Osteocyte (in vitro differentiated cells): ENCODE data around the gene AKAP13. TPM values are rescaled to one million over a fixed set of nuclear protein-coding genes. Genes with fewer than 3 reads are reported as not detected.
A peak's percentile ranks its signal among the peaks of the same experiment; 100 is the strongest.

Experiments
- DNase-seq: peaks from one replicate; pipeline ENCODE4 v3.0.0; 2021; ENCODE audit warnings: mixed read lengths; ENCODE audit not compliant: unreplicated experiment; ENCODE audit errors: extremely low spot score
- H3K27ac Mint-ChIP-seq: one replicate; pipeline ENCODE4 v1.8.0; 2021; ENCODE audit warnings: mild to moderate bottlenecking, mixed read lengths; ENCODE audit not compliant: unreplicated experiment
- H3K27me3 Mint-ChIP-seq: one replicate; pipeline ENCODE4 v1.8.0; 2021; ENCODE audit warnings: mixed read lengths; ENCODE audit not compliant: unreplicated experiment
- H3K36me3 Mint-ChIP-seq: one replicate; pipeline ENCODE4 v1.8.0; 2021; ENCODE audit warnings: mixed read lengths; ENCODE audit not compliant: unreplicated experiment
- H3K4me1 Mint-ChIP-seq: one replicate; pipeline ENCODE4 v1.8.0; 2021; ENCODE audit warnings: mixed read lengths; ENCODE audit not compliant: unreplicated experiment
- H3K4me3 Mint-ChIP-seq: one replicate; pipeline ENCODE4 v1.8.0; 2021; ENCODE audit warnings: mild to moderate bottlenecking, moderate library complexity, mixed read lengths; ENCODE audit not compliant: unreplicated experiment
- H3K9me3 Mint-ChIP-seq: one replicate; pipeline ENCODE4 v1.8.0; 2021; ENCODE audit warnings: mixed read lengths; ENCODE audit not compliant: unreplicated experiment
- CTCF ChIP-seq: fragments of 200-600 bp; sonication (generic); IDR thresholded peaks from 2 replicates; pipeline ENCODE4 v1.5.0; 2021; ENCODE audit warnings: antibody characterized with exemption, mild to moderate bottlenecking, moderate library complexity
- total RNA-seq: library from RNA; stranded (reverse); gene quantifications from 2 replicates; pipeline ENCODE4 v1.2.1, GENCODE V29; 2021

AKAP13 gene
- total RNA-seq, 1 donor from 2014 or later, result 146 TPM

GRCh38 chr15:85374831-85375230 lies 5.6 kb upstream of the AKAP13 start:
- Mint-ChIP-seq H3K4me3 (no peak overlapping the region), H3K36me3 (no peaks in the 10 kb centered on the region), H3K27me3 (no peaks in the 10 kb centered on the region), H3K9me3 (no peaks in the 10 kb centered on the region), H3K27ac (no peak overlapping the region), H3K4me1 (peaks cover 7% of the 10 kb centered on the region)
- DNase-seq, result no peak
- no peak for TF ChIP-seq CTCF

GRCh38 chr15:85377269-85377668 lies 3.1 kb upstream of the AKAP13 start:
- peaks cover 15% of the 10 kb centered on the region for H3K4me1 Mint-ChIP-seq
- no peaks in the 10 kb centered on the region for H3K36me3 Mint-ChIP-seq
- H3K27me3 Mint-ChIP-seq, result no peaks in the 10 kb centered on the region
- no peak overlapping the region for H3K27ac Mint-ChIP-seq
- no peak for TF ChIP-seq CTCF
- H3K4me3 Mint-ChIP-seq, result no peak overlapping the region
- DNase-seq, result no peak
- no peaks in the 10 kb centered on the region for H3K9me3 Mint-ChIP-seq

GRCh38 chr15:85377986-85378385 lies 2.4 kb upstream of the AKAP13 start:
- H3K27ac Mint-ChIP-seq, result no peak overlapping the region
- no peaks in the 10 kb centered on the region for H3K27me3 Mint-ChIP-seq
- no peaks in the 10 kb centered on the region for H3K36me3 Mint-ChIP-seq
- no peak for DNase-seq
- no peak for TF ChIP-seq CTCF
- H3K9me3 Mint-ChIP-seq, result no peaks in the 10 kb centered on the region
- peaks cover 22% of the 10 kb centered on the region for H3K4me1 Mint-ChIP-seq
- H3K4me3 Mint-ChIP-seq, result no peak overlapping the region

- TF ChIP-seq CTCF, result no peak
- Mint-ChIP-seq H3K9me3 (no peaks in the 10 kb centered on the region), H3K4me3 (peak overlapping the region; percentile 93), H3K27ac (peak overlapping the region; percentile 90), H3K36me3 (no peaks in the 10 kb centered on the region), H3K27me3 (no peaks in the 10 kb centered on the region), H3K4me1 (peaks cover 35% of the 10 kb centered on the region)
- DNase-seq, result no peak
Observed at GRCh38 chr15:85379403-85380131, 836 bp upstream of the AKAP13 start.

GRCh38 chr15:85380812-85381642 lies 624 bp downstream of the AKAP13 start:
- Mint-ChIP-seq H3K4me3 (peak overlapping the region; percentile 93), H3K36me3 (peaks cover 2% of the 10 kb centered on the region), H3K4me1 (peaks cover 47% of the 10 kb centered on the region), H3K27ac (peak overlapping the region; percentile 95), H3K9me3 (no peaks in the 10 kb centered on the region), H3K27me3 (no peaks in the 10 kb centered on the region)
- TF ChIP-seq CTCF, result no peak
- peak; percentile 86 for DNase-seq
